HS-5 (cell line): ENCODE results near the gene ATIC.
"Not testable (repeated sequence)": the region's sequence is repeated elsewhere in the genome, so short reads cannot be mapped to it uniquely, and the experiment has no call there.

Experiments
- DNase-seq: peaks from one replicate; pipeline ENCODE4 v3.0.0-alpha.2; 2012; ENCODE audit warnings: low read depth

Gene ATIC

DNA sequence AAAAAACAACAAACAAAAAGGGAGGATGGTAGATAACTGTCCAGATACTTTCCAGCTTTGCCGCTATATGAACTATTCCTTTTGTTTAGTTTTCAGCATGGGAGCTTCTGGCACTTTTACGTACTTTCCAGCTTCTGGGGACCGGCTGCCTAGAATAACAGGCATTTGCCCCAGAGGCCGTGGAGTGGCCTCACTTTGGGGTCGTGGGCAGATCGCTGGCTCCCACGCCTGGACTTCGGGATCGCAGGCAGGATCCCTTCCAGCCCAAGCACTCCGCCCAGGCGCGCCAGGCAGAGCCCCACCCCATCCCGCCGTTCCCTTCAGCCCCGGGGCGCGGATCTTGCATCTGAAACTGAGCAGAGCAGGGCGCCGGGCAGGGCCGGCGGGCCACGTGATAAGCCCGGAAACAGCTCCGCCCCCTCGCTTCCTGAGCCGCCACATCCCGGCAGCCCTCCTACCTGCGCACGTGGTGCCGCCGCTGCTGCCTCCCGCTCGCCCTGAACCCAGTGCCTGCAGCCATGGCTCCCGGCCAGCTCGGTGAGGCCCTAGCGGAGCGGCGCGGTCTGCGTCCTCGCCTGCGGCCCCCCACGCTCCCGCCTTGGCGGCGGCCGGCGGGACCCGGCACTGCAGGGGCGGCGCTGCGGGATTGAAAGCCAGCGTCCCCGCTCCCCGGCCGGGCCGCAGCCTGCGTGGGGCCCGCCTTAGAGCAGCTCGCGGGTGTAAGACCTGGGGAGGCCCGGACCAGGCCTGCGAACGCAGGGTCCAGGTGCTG, at the start of gene ATIC:
Gene ATIC, plus strand, starts transcription at position 435 of the 772 bp plus-strand sequence. Its CDS starts 84 bp downstream, at position 519.
- DNase-seq = peak; percentile 85

DNA sequence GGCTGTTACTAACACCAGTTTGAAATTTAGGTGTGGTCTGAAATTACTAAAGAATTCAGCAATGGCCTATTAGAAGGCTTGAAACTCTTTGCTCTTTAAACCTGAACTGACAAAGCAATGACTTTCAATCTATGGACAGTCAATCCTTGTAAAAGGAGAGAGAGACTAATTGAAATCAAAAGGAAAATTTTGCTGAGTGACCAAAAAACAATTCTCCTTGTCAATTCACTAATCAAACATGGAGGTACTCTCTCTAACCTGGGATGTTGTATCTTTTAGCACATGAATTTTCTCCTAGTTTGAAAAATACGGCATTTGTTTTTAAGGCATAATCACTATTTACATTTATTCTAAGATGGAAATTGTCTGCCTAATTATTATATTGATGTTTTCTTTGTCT, 49.6 kb upstream of the ATIC start:
- no peak for DNase-seq

DNA sequence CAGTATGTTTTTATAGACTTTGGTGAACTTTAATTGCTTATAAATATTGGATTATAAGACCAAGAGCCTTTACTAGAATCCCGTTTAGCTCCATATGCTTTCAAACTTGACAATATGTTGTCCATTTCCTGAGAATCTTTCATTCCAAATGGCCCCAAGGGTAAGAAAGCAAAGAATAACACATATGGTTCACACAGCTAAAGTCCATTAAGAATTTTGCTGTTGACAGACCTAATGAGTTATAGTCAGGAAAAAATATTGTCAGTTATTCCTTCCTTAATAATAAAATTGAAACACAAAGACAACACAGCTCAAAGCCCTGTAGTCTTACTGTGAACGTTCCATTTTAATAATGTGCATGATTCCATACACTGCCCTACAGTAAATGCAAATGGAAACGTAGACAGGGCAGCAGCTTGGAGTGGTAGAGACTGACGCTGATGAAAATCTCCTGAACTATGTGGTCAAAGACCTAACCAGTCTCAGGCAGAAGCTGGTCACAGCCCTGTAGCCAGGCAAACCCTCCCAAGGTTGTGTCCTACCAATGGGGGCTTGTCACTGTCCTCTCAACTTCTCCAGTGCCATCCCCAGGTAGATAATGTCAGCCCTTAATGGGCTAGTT, 49.0 kb upstream of the ATIC start:
- no peak for DNase-seq

- DNase-seq = no peak
Observed at GRCh38 chr2:215264374-215264773, 47.5 kb upstream of the ATIC start.

DNA sequence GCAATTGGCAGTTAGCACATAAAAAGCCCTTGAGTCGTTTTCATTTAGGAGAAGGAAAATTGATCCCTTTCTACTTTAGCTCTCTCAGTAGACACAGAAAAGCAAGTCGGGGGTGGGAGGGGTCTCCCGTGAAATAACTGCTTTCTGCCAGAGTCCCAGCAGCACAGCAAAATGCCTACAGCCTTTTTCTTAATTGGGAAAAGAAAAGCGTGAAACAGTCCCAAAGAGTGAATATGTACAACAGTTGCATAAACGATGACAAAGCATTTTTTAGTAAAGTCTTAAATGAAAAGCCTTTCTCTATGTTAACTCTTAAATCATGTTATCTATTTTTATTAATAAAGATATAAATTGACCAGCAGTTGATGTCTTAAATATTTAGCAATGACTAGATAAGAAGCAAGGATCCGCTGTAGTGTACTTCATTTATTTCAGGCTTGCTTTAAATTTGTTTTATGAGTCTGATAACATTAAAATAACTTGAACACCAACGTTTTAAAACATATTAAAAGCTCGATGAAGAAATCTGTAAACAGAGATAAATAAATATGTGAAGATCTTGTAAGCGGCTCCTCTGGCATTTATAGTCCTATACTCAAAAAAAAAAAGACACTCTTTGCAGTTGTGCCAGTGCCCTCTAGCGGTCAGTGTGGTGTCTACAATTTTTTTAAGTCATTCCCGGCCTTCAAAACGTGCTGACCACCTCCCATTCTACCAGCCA, 42.3 kb upstream of the ATIC start:
- DNase-seq = peak; percentile 65

GRCh38 chr2:215270118-215270451, 41.8 kb upstream of the ATIC start:
- no peak for DNase-seq

- no peak for DNase-seq
Observed at GRCh38 chr2:215271446-215271845, 40.4 kb upstream of the ATIC start.

- DNase-seq = no peak
Observed at GRCh38 chr2:215272918-215273317, 38.9 kb upstream of the ATIC start.

- no peak for DNase-seq
Observed at GRCh38 chr2:215274829-215275228, 37.0 kb upstream of the ATIC start.

- DNase-seq = no peak
Observed at GRCh38 chr2:215275824-215276223, 36.0 kb upstream of the ATIC start.

DNA sequence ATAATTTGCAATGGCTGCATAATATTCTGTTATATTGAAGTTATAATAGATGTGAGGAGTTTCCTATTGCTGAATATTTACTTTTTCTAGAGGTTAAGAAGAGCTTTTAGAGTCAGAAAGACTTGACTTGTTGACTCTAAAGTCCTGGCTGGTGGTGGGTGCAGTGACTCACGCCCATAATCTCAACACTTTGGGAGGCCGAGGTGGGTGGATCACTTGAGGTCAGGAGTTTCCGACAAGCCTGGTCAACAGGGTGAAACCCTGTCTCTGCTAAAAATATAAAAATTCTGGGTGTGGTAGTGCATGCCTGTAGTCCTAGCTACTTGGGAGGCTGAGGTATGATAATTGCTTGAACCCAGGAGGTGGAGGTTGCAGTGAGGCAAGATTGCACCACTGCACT, 33.9 kb upstream of the ATIC start:
- DNase-seq = no peak

- DNase-seq = no peak
Observed at GRCh38 chr2:215280326-215280725, 31.5 kb upstream of the ATIC start.

DNA sequence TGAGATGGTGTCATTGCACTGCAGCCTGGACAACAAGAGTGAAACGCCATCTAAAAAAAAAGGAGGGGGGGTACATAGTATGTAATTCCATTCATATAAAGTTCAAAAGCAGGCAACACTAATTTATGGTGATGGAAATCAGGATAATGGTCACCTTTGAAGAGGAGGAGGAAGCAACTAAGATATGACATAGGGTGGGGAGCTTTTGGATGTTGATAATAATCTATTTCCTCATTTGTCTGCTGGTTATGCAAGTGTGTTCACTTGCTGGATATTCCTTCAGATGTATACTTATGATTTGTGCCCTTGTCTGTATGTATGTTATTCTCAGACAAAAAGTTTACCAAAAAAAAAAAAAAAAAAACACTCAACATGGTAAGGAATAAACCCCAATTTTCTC, 28.6 kb upstream of the ATIC start:
- DNase-seq = no peak

DNA sequence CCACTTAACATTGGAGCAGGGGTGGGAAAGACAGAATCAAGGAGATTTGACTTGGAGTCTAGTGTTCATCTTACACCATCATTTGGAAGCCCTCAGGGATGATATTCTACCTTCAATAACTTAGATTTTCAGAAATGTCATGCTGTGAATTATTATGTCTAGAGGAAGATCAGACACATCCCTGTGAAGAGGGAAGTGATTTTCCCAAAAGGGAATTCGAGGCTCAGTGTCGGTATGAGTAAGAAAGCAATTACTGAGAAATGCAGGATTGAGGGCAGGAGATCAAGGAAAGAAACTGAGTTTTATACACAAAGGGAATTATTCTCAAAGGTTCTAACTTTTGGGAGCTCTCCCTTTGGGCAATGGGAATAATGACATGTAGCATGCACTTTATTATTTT, 25.6 kb upstream of the ATIC start:
- no peak for DNase-seq

- no peak for DNase-seq
Observed at GRCh38 chr2:215288112-215288815, 23.6 kb upstream of the ATIC start.

DNA sequence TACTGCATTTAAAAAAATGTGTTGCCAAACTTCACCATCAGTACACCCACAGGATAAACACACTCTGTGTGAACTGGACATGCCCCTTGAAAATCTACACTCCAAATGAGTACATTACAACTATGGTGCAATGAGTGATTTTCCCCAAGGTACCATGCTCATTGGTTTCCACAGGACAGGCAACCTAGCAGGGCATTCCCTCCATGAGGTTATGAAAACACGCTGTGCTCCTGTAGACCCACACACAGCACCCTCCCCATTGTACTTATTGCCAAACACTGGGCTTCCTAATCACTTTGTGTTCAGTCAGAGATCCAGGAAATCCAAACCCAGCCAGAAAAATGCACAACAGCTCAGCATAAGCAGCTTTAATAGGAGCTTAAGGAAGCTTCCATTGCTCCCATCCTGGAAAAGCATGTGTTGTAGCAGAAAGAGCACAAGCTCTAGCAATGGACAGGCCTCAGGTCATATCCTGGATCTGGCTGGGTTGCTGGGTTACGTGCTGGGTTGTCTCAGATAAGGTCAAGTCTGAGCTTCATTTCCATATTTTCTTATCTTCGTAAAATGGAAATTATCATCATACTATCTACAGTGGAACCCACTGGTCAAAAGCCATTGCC, 20.8 kb upstream of the ATIC start:
- no peak for DNase-seq

DNA sequence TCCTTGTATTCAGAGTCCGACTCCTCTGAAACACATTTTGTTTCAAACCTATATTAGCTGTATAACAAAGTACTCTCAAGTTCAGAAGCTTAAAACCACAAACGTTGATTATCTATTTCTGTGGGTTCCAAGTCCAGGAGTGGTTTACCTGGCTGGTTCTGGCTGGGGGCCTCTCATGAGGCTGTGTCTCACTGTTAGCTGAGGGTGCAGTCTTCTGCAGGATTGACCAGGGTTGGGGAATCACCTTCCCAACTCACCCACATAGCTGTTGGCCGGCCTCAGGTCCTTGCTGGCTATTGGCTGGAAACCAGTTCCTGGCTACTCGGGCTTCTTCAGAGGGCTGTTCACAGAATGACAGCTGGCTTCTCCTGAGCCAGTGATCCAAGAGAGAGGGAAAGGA, 18.0 kb upstream of the ATIC start:
- no peak for DNase-seq

DNA sequence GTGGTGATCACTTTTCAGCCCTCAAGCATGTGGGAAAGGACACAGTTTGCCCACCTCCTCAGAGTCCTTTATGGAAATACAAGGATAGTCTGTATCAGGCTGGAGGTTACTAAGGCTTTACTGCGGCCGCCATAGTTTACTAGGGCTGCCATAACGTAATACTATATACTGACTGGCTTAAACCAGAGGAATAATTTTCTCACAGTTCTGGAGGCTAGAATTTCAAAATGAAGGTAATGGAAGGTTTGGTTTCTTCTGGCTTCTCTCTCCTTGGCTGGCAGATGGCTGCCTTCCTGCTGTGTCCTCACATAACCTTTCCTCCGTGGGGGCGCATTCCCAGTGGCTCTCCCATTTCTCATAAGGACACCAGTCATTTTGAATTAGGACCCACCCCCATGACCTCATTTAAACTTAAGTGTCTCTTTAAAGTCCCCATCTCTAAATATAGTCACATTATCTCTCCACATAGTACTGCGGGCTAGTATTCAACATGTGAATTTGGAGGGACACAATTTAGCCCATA, 12.5 kb upstream of the ATIC start:
- DNase-seq = no peak

- no peak for DNase-seq
Observed at GRCh38 chr2:215301994-215302393, 9.9 kb upstream of the ATIC start.

- DNase-seq = not testable (repeated sequence)
Observed at GRCh38 chr2:215311259-215311624, 617 bp upstream of the ATIC start.

DNA sequence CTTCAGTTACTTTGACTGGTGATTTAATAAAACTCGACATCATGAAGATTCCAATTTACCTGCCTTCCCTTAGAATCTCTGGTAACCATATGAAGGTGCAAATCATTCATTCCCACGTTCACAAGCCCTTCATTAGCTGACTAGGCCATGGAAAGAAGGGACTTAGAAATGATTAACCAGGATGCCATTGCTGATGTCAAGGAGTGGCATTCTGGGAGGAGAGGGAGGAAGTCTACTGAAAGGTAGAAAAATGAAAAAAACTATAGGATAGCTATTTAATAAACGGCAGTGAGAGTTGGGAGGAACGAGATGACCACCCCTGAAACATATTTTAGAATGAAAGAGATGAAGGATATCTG, 1.4 kb downstream of the ATIC start:
- no peak for DNase-seq

GRCh38 chr2:215314896-215315295, 3.0 kb downstream of the ATIC start:
- DNase-seq = no peak
